GM18502 (cell line): ENCODE results near the gene CDA.
A peak's percentile ranks its signal among the peaks of the same experiment; 100 is the strongest.

Experiments
- ATAC-seq: cut with Tn5 transposase; IDR thresholded peaks from one replicate; pipeline ENCODE4 v1.9.1; 2021; ENCODE audit warnings: mild to moderate bottlenecking; ENCODE audit not compliant: unreplicated experiment, poor library complexity

Gene CDA

GRCh38 chr1:20643080-20643479 is 54.2 kb downstream of the CDA start:
- ATAC-seq: no peak

- ATAC-seq: no peak
Observed at GRCh38 chr1:20644416-20644815, 55.5 kb downstream of the CDA start.

GRCh38 chr1:20645414-20645813 is 56.5 kb downstream of the CDA start:
- no peak for ATAC-seq

- ATAC-seq: no peak
Observed at GRCh38 chr1:20648438-20648837, 59.5 kb downstream of the CDA start.

- ATAC-seq: no peak
Observed at GRCh38 chr1:20648946-20649345, 60.0 kb downstream of the CDA start.

- ATAC-seq: no peak
Observed at GRCh38 chr1:20652300-20652699, 63.4 kb downstream of the CDA start.

- no peak for ATAC-seq
Observed at GRCh38 chr1:20654104-20654690, 65.3 kb downstream of the CDA start.

- no peak for ATAC-seq
Observed at GRCh38 chr1:20657024-20657423, 68.1 kb downstream of the CDA start.

GRCh38 chr1:20658166-20658915 is 69.4 kb downstream of the CDA start:
- no peak for ATAC-seq

- no peak for ATAC-seq
Observed at GRCh38 chr1:20660363-20660762, 71.5 kb downstream of the CDA start.

- peak; percentile 1 for ATAC-seq
Observed at GRCh38 chr1:20660847-20661206, 71.9 kb downstream of the CDA start.

GRCh38 chr1:20661207-20662109 is 72.6 kb downstream of the CDA start, which contains the start of gene DDOST:
Gene DDOST (minus strand): TSS chr1:20661369. CDS start chr1:20661350, 19 bp downstream.
- peak; percentile 95 for ATAC-seq

- no peak for ATAC-seq
Observed at GRCh38 chr1:20662110-20662475, 73.2 kb downstream of the CDA start.

GRCh38 chr1:20663365-20663764 is 74.5 kb downstream of the CDA start:
- ATAC-seq: no peak

- ATAC-seq: no peak
Observed at GRCh38 chr1:20663969-20664715, 75.2 kb downstream of the CDA start.

- ATAC-seq: no peak
Observed at GRCh38 chr1:20665726-20666125, 76.8 kb downstream of the CDA start.

- no peak for ATAC-seq
Observed at GRCh38 chr1:20666146-20666545, 77.2 kb downstream of the CDA start.

GRCh38 chr1:20666804-20667203 is 77.9 kb downstream of the CDA start:
- ATAC-seq: no peak
